GM19395 (cell line): ENCODE data around the gene CYP2A7.
"Not testable (repeated sequence)": the region's sequence is repeated elsewhere in the genome, so short reads cannot be mapped to it uniquely, and the experiment has no call there.

Experiments
- ATAC-seq: cut with Tn5 transposase; IDR thresholded peaks from one replicate; pipeline ENCODE4 v1.9.1; 2021; ENCODE audit warnings: mild to moderate bottlenecking, moderate library complexity; ENCODE audit not compliant: unreplicated experiment

Gene CYP2A7

DNA sequence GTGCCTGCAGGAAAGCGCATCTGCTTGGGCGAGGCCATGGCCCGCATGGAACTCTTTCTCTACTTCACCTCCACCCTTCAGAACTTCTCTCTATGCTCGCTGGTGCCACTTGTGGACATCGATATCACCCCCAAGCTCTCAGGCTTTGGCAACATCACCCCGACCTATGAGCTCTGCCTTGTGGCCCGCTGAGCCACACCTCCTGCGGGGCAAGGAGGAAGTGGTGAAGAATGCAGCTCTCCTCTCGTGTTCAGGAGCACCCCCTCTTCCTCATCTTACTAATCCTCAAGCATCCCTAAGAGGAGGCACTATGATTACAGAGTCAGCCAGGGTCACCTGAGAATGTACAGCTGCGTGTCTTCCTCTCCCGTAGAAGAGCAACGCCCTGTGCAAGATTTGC, 17.9 kb upstream of the CYP2A7 start:
- not testable (repeated sequence) for ATAC-seq

DNA sequence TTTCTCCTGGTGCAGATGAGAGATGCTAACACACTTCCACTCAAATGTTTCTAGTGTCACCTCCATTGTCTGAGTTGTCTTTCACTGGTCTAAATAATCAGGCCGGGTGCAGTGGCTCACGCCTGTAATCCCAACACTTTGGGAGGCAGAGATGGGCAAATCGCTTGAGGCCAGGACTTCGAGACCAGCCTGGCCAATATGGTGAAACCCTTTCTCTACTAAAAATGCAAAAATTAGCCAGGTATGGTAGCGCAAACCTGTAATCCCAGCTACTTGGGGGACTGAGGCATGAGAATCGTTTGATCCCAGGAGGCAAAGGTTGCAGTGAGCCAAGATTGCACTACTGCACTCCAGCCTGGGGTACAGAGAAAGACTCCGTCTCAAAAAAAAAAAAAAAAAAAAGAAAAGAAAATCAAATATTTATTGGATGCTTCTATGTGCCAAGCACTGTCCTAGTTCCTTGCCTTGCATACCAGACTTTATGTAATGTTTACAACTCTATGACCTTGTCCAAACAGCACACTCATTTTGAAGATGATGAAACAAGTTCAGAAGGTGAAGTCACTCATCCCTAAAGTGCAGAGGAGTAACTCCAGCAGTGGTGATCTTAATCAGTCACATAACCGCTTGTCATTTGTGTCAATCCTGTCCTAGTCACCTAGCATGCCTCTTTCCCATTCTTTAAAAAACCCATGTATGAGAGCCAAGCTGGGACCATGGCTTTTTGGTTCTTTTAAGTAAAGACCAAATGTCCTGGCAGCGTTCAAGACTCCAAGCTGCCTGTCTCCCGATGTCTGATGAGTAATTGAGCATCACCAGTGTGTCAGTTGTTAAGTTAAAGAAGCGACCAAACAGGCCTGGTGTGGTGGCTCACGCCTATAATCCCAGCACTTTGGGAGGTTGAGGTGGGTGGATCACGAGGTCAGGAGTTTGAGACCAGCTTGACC, 15.1 kb upstream of the CYP2A7 start:
- ATAC-seq, result not testable (repeated sequence)

DNA sequence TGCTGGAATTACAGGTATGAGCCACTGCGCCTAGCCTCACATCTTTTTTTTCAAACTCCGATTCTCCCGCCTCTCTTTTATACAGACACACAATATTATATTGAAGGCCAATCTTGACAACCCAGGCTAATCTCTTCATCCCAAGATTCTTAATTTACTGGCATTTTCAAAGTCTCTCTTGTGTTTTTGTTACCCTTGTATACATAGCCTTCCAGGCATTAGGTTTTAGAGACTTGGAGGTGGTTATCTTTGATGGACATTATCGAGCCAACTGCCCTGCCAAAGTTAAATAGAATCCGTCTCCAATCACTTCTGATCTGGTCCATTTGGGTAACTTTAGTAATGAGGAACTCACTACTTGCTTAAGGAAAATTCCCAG, 14.4 kb upstream of the CYP2A7 start:
- no peak for ATAC-seq

DNA sequence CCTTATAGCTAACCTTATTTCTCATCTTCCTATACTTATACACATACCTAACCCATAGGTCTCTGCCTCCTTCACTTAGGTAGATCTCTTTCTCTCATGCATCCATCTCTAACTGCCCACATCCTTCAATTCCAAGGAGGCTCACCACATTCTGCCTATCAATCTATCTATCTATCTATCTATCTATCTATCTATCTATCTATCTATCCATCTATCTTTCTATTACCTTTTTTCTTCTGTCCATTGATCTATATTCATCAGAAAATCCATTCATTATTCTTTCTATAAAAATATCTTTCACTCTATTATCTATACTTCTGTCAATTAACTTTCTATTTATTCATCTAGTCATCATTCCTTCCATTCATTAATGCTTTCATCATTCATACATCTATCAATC, 11.1 kb upstream of the CYP2A7 start:
- no peak for ATAC-seq

DNA sequence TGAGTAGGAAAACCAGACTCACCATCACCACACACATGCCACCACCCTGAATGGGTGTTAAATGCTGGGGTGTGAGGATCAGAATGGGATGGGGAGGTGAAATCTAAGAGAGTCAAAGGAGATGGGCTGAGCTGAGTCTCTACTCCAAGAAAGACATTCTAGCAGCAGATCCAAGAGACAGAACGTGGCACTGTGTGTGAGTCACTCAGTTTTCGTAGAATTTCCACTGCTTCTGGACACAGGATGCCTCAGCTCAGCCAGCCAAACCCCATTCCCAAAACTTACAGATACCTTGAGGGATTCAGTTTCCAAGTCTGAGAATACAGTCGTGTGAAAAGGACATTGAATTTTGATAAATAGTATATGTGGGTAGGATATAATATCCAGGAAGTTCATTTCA, 7.3 kb upstream of the CYP2A7 start:
- ATAC-seq, result no peak

DNA sequence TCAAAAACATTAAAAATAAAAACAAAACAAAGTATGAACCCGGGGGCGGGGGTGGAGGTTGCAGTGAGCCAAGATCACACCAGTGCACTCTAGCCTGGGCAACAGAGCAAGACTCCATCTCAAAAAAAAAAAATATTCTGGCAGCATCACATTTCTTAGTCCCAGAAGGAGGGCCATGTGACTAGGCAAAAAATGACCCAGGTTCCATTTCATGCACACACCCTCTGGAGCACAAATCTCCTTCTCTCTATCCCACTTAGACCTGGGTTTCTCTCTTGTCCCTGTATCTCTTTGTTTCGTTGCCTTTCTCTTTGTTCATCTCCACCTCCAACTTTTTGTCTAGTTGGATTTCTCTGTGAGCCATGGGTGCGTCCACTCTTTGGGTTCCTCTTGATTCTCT, 6.2 kb upstream of the CYP2A7 start:
- no peak for ATAC-seq

DNA sequence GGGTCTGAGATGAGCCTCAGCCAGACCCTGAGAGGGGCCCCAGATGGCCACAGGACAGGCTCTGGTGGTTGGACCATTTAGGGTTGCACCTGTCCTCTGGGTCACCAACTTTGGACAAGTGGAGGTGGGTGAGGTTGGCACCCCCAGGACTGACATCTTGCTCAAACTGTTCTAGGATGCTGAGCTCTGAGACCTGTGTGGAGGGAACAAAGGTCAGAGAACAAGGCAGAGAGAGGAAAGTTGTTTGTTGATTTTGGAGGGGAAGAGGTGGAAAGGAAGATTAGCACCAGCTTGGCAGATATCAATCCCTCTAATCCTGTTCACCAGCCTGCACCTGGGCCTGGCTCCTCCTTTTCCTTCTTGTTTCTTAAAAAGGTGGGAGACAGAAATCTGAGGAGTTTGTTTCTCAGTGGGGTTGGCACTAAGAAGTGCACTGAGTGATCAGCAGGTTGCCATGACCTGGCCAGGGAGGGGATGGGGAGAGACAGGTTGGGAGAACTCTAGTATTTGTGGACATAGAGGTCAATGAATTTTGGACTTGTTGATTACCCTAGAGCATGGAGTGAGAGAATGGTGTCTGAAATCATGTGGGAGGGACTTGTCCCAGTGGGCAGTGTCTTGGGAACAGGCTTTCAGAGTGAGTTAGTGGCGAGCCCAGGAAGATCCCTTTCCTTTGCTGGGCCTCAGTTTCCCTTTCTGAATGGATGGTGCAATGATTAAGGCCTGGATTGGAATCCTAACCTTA, 2.3 kb upstream of the CYP2A7 start:
- ATAC-seq, result not testable (repeated sequence)

DNA sequence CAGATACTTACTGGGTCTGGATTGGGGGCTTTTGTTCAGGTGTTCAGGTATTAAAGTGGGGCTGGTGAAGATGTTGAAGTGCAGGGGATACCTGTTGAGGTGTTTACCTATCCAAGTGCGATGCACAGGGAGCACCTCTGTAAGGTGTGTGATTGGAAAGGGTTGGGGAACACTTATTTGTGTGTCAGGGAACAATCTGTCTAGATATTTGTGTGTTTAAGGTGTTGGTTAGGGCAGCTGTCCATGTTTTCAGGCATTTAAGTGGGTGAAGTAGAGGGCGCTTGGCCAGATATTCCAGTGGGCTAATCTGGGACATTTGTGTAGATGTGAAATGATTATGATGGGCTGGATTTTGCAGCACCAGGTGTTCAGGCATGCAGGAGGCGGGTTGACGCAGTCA, 2.7 kb downstream of the CYP2A7 start:
- ATAC-seq, result not testable (repeated sequence)

DNA sequence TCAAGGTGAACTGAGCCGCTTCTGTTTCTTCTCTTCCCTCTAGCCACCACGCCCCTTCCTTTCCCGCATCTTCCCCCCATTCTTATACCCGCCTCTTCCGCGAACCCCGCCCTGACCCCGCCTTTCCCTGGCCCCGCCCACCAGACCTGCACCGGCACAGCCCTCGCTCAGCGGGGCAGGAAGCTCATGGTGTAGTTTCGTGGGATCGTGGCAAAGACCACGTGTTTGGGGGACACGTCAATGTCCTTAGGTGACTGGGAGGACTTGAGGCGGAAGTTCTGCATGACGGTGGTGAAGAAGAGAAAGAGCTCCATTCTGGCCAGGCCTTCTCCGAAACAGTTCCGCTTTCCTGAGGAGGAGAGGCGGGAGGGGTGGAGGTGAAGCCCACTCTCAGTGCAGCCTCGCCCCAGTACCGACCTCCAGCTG, 6.5 kb downstream of the CYP2A7 start:
- ATAC-seq, result not testable (repeated sequence)

DNA sequence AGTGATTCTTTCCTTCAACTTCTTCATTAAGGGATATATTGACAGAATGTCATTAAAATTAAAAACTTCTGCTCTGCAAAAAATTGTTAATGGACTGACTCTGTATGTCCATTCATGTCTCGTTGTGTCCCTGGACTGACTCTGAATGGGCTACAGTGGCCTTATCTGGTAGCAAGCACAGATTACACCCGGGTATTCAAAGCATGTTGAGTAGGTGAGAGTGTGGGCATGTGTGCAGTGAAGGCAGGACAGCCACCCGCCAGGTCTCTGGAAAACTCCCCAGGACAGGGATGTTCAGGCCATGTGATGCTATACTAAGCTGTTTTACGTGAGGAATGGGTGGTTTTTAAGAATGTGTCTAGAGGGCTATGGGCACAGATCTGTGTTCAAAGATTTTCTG, 7.2 kb downstream of the CYP2A7 start:
- not testable (repeated sequence) for ATAC-seq

DNA sequence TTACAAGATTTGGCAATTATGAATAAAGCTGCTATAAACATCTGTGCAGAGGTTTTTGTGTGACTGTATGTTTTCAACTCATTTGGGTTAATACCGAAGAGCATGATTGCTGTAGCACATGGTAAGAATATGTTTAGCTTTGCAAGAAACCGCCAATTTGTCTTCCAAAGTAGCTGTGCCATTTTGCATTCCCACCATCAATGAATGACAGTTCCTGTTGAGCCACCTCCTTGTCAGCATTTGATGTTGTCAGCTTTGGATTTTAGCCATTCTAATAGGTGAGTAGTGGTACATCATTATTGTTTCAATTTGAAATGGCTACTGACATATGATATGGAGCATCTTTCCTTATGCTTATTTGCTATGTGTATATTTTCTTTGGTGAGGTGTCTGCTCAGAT, 8.2 kb downstream of the CYP2A7 start:
- ATAC-seq, result not testable (repeated sequence)

DNA sequence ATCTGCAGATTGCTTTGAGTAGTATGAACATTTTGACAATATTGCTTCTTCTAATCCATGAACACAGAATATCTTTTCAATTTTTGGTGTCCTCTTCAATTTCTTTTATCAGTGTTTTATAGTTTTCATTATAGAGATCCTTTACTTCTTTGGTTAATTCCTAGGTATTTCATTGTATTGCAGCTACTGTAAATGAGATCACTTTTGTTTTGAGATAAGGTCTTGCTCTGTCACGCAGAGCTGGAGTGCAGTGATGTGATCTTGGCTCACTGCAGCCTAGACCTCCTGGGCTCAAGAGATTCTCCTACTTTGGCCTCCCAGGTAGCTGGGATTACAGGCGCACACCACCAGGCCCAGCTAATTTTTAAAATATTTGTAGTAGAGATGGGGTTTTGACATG, 9.8 kb downstream of the CYP2A7 start:
- ATAC-seq, result no peak

DNA sequence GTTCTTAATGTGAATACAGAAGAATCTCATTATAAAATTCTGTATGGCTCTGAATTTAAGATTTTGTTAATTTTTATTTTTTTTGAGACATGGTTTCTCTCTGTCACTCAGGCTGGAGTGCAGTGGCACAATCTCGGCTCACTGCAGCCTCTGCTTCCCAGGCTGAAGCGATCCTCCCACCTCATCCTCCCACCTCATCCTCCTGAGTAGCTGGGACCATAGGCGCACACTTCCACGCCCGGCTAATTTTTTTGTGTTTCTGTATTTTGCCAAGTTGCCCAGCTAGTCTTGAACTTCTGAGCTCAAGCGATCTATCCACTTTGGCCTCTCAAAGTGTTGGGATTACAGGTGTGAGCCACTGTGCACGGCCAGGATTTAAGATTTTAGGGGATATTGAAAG, 14.3 kb downstream of the CYP2A7 start:
- no peak for ATAC-seq

DNA sequence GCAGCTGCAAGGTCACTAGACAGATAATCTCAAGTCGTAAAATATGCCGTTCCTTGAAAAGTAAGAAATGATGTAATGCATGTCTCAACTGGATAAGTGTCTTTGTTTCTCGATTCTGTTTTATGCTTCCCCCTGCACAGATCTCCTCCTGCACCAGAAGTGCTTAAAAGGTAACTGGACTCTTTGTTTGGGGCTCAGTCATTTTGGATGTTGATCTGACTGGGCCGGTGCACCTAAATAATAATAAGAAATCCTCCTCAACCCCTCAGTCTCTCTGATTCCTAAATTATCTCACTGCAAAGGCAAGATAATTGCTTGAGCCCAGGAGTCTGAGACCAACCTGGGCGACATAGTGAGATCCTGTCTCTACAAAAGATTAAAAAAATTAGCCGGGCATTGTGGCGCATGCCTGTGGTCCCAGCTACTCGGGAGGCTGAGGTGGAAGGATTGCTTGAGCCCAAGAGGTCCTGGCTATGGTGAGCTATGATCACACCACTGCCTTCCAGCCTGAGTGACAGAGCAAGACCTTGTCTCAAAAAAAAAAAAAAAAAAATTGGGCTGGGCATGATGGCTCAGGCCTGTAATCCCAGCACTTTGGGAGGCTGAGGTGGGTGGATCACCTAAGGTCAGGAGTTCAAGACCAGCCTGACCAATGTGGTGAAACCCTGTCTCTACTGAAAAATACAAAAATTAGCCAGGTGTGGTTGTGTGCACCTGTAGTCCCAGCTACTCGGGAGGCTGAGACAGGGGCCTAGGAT, 17.1 kb downstream of the CYP2A7 start:
- ATAC-seq, result not testable (repeated sequence)

DNA sequence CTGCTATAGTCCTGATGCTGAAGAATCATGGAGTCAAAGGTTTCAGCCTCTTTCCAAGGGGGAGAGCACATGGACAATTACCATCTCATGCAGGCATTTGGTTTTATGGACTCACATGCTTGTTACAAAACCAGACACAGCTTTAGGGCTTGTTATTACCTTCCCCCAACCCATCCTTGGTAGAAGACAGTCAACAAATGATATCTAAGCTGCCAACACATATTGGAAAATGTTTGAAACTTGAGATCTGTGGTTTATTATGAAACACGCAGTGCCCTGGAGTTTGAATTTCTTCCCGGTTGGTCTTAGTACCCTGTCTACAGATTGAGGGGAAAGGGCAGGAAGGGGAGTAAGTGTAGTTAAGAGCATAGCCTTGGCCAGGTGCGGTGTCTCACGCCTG, 19.2 kb downstream of the CYP2A7 start:
- ATAC-seq, result no peak

DNA sequence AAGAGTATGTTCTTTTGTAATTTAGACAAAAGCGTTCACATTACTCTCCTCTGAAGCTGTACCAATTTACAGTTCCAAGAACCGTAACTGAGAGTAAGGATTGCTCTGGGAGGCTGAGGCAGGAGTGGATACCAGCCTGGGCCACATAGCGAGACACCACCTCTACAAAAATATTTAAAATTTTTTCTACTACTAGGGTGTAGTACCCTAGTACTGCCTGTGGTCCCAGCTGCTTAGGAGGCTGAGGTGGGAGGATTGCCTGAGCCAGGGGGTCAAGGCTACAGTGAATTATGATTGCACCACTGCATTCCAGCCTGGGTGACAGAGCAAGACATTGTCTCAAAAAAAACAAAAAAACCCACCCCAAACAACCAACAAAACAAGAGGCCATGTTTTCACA, 19.7 kb downstream of the CYP2A7 start:
- ATAC-seq, result no peak

DNA sequence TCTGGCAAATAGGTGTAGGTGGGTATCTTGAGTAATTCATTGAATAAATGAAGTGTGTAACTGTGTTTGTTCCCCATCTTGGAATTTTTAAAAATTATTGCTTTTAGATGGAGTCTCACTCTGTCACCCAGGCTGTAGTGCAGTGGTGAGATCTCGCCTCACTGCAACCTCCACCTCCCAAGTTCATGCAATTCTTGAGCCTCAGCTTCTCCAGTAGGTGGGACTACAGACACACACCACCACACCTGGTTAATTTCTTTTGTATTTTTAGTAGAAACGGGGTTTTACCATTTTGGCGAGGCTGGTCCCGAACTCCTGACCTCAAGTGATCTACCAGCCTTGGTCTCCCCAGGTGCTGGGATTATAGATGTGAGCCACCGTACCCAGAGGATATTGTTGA, 23.9 kb downstream of the CYP2A7 start:
- ATAC-seq, result no peak

DNA sequence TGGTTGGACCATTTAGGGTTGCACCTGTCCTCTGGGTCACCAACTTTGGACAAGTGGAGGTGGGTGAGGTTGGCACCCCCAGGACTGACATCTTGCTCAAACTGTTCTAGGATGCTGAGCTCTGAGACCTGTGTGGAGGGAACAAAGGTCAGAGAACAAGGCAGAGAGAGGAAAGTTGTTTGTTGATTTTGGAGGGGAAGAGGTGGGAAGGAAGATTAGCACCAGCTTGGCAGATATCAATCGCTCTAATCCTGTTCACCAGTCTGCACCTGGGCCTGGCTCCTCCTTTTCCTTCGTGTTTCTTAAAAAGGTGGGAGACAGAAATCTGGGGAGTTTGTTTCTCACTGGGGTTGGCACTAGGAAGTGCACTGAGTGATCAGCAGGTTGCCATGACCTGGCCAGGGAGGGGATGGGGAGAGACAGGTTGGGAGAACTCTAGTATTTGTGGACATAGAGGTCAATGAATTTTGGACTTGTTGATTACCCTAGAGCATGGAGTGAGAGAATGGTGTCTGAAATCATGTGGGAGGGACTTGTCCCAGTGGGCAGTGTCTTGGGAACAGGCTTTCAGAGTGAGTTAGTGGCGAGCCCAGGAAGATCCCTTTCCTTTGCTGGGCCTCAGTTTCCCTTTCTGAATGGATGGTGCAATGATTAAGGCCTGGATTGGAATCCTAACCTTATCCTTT, 29.4 kb downstream of the CYP2A7 start:
- not testable (repeated sequence) for ATAC-seq

DNA sequence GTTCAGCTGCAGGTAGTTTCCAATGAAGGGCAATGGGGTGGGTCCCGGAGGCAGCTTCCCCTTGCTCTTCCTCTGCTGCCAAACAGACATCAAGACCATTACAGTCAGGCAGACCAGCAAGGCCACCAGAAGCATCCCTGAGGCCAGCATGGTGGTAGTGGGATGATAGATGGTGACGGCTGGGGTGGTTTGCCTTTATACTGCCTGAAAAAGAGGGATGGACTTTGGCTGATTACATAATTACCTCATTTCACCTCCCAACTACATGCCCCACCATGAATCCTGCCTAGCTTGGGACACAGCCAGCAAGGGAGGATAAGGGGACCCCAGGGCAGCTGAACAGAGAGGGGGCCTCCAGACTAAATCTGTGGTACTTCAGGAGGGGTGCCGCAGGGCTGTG, 31.8 kb downstream of the CYP2A7 start, which contains the start of gene CYP2A6:
CYP2A6 (minus strand) TSS at position 171 of the 400 bp plus-strand sequence; CDS start at position 150, 21 bp downstream.
- not testable (repeated sequence) for ATAC-seq

DNA sequence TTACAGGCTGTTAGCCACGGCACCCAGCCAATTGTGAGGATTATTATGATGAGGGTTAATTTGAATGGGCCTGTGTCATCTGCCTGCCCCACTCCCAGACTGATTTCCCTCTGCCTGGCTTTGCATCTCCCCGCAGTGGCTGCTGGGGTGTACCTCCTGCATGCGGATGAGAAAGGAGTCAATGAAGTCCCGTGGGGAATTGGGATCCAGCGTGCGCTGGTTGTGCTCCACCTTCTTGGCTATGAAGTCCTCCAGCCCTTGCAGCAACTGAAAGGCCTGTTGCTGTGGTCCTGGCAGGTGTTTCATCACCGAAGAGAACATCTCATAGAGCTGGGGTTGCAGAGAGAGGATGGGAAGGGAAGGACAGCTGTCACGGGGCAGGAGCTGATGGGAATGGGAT, 35.3 kb downstream of the CYP2A7 start:
- ATAC-seq, result not testable (repeated sequence)

DNA sequence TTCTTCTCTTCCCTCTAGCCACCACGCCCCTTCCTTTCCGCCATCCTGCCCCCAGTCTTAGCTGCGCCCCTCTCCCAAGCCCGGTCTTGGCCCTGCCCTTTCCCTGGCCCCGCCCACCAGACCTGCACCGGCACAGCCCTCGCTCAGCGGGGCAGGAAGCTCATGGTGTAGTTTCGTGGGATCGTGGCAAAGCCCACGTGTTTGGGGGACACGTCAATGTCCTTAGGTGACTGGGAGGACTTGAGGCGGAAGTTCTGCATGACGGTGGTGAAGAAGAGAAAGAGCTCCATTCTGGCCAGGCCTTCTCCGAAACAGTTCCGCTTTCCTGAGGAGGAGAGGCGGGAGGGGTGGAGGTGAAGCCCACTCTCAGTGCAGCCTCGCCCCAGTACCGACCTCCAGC, 38.4 kb downstream of the CYP2A7 start:
- not testable (repeated sequence) for ATAC-seq
